Measurements from ENCODE around the gene GET4. TPM values are rescaled to one million over a fixed set of nuclear protein-coding genes. Genes with fewer than 3 reads are reported as not detected.

The GET4 gene
- total RNA-seq, 4 donors from 2014 or later, result 29.8 to 50.2 (median 38.3) TPM

DNA sequence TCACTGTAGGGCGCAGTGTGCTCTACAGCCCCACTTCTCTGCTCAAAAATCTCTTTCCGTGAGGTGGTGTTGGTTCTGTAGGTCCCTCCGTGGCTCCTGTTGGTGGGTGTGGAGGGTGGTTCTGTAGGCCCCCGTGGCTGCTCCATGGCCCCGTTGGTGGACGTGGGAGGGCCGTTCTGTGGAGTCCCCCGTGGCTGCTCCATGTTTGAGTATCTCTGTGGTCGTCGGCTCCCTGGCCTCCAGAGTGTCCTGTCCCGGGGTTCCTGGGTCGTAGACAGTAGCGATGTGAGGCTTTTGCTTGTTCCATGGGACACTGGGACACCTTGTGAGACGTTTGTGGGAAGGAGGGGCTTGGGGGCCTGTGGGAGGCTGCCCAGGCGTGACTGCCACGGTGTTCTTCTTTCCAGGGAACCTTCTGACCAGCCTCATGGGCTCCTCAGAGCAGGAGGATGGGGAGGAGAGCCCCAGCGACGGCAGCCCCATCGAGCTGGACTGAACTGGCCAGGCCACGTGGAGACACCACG, 18.6 kb downstream of the GET4 start:
- peaks cover 0 to 23% (median 2%) of the 10 kb centered on the region in 4 donors for H3K4me1 ChIP-seq
- H3K9me3 ChIP-seq, result no peaks in the 10 kb centered on the region
- peaks cover 12 to 98% (median 30%) of the 10 kb centered on the region in 3 donors for H3K36me3 ChIP-seq
- TF ChIP-seq, protein P1, sequence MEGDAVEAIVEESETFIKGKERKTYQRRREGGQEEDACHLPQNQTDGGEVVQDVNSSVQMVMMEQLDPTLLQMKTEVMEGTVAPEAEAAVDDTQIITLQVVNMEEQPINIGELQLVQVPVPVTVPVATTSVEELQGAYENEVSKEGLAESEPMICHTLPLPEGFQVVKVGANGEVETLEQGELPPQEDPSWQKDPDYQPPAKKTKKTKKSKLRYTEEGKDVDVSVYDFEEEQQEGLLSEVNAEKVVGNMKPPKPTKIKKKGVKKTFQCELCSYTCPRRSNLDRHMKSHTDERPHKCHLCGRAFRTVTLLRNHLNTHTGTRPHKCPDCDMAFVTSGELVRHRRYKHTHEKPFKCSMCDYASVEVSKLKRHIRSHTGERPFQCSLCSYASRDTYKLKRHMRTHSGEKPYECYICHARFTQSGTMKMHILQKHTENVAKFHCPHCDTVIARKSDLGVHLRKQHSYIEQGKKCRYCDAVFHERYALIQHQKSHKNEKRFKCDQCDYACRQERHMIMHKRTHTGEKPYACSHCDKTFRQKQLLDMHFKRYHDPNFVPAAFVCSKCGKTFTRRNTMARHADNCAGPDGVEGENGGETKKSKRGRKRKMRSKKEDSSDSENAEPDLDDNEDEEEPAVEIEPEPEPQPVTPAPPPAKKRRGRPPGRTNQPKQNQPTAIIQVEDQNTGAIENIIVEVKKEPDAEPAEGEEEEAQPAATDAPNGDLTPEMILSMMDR (IDR thresholded peaks at IDR 0.05), result no peak
- no peak for TF ChIP-seq POLR2A (IDR thresholded peaks at IDR 0.05)
- no peak for TF ChIP-seq EP300 (IDR thresholded peaks at IDR 0.05)
- no peak for DNase-seq (ENCODE audit: low spot score in 2 of 2)
- WGBS, 2 donors, result 87 to 90% methylated on average over 15 to 21 of the region's 21 CpGs
- H3K27ac ChIP-seq, result no peak overlapping the region
- no peaks in the 10 kb centered on the region for H3K27me3 ChIP-seq
- no peak overlapping the region for H3K4me3 ChIP-seq

DNA sequence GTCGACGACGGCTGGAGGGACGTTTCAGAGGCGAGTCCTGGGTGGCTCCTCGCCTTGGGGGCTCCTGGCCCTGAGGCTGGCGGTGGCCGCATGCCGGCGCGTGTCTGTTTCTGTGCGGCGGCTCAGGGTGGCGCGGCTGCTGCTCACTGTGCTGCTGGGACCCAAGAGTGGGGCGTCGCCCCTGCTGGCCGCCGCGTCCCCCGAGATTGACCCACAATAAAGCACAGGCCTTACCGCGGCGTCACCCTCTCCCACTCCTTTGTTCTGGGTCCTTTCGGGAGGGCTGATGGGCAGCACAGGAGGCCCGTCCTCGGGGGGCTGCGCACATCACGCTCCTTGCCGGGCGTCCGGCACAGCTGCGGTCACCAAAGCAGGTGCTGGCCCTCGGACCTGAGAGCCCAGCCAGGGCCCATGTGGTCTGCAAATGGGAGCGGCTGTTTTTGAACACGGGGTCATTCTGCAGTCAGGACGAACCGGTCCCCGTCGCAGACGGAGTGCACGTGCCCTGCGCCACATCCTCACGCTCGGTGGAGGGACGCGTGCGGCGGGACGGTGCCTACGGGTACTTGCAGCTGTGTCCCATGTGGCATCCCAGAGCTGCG, 19.2 kb downstream of the GET4 start:
- H3K36me3 ChIP-seq, result peaks cover 12 to 95% (median 30%) of the 10 kb centered on the region in 3 donors
- H3K27ac ChIP-seq, result no peak overlapping the region
- no peak overlapping the region for H3K4me3 ChIP-seq
- WGBS, 2 donors, result 92% methylated on average over 31 to 52 of the region's 52 CpGs
- no peak for TF ChIP-seq EP300 (IDR thresholded peaks at IDR 0.05)
- no peak for TF ChIP-seq POLR2A (IDR thresholded peaks at IDR 0.05)
- TF ChIP-seq, protein P1 (IDR thresholded peaks at IDR 0.05), result no peak
- no peak for DNase-seq (ENCODE audit: low spot score in 2 of 2)
- H3K27me3 ChIP-seq, result no peaks in the 10 kb centered on the region
- peaks cover 0 to 28% (median 3%) of the 10 kb centered on the region in 4 donors for H3K4me1 ChIP-seq
- no peaks in the 10 kb centered on the region for H3K9me3 ChIP-seq

DNA sequence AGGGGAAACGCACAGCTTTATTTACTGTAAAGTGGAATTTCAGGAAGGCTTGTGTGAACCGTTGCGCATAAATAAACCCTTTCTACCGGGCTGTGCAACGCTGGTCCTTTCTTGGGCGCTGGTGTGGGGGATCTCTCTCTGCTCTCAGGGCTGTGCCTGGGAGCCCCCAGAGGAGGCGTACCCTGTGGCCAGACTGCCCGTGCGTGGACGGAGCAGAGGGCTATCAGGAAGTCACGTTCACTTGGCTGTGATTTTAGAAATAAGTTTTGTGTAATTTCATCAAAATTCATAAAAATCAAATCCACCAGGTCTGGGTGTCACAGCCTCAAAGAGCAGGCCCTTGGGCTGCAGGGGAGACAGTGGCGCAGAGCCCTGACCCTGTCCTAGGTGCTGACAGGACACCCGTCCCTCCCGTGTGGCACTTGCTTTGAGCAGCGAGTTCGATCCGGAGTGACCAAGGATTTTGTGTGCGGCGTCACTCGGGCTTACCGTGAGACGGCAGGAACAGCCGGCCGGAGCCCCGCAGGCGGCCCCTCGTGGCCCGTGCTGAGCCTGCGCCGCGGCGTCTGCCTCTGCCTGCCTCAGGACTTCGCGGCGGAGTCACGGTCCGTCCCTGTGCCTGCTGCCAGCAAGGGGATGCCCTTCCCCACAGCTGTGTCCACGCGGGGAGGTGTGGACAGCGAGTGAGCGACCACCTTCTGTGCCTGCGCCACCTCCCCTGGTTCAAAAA, 20.2 kb downstream of the GET4 start:
- Histone ChIP-seq H3K4me3 (no peak overlapping the region), H3K27ac (no peak overlapping the region), H3K9me3 (no peaks in the 10 kb centered on the region), H3K4me1 (peaks cover 0 to 38% (median 10%) of the 10 kb centered on the region in 4 donors), H3K36me3 (peaks cover 8 to 85% (median 22%) of the 10 kb centered on the region in 3 donors), H3K27me3 (no peaks in the 10 kb centered on the region)
- WGBS, 2 donors, result 89 to 91% methylated on average over 29 to 42 of the region's 42 CpGs
- DNase-seq (ENCODE audit: low spot score in 2 of 2), result no peak
- TF ChIP-seq, protein P1 (IDR thresholded peaks at IDR 0.05), result no peak
- no peak for TF ChIP-seq EP300 (IDR thresholded peaks at IDR 0.05)
- no peak for TF ChIP-seq POLR2A (IDR thresholded peaks at IDR 0.05)

DNA sequence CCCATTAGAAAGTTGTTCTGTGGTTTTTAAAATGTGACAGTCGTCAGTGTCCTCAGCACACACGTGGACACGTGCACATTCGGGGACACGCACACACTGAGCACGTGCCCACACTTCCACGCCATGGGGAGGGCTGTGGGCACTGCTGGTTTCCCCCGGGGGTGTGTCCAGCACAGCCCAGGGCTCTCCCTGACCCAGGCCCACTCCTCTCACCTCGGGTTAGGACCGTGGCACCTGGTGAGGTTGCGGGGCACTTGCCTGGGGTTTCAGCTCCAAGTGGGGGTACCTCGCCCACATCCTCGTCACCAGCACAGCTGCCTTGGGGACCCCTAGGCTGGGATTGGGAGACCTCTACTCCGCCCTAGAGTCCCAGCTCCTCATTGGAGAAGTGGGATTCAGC, 20.7 kb downstream of the GET4 start:
- DNase-seq (ENCODE audit: low spot score in 2 of 2), result no peak
- H3K36me3 ChIP-seq, result peaks cover 5 to 80% (median 22%) of the 10 kb centered on the region in 3 donors
- 90 to 94% methylated on average over 10 to 14 of the region's 14 CpGs for WGBS, 2 donors
- no peak overlapping the region for H3K27ac ChIP-seq
- H3K4me1 ChIP-seq, result peaks cover 0 to 43% (median 10%) of the 10 kb centered on the region in 4 donors
- no peaks in the 10 kb centered on the region for H3K27me3 ChIP-seq
- H3K4me3 ChIP-seq, result no peak overlapping the region
- no peaks in the 10 kb centered on the region for H3K9me3 ChIP-seq
- TF ChIP-seq EP300 (IDR thresholded peaks at IDR 0.05) (no peak), POLR2A (IDR thresholded peaks at IDR 0.05) (no peak)
- TF ChIP-seq, protein P1 (IDR thresholded peaks at IDR 0.05), result no peak
